Stimulated activated CD4-positive, alpha-beta T cell treated with anti-CD3 and anti-CD28 coated beads, Interleukin-15, amount 100 ng/mL, for 48 hours (primary cell): ENCODE results near the gene TTC36.
"Not testable (repeated sequence)": the region's sequence is repeated elsewhere in the genome, so short reads cannot be mapped to it uniquely, and the experiment has no call there.

ENCODE experiments used
- DNase-seq, 2 donors: peaks; one replicate each; pipeline ENCODE4 v3.0.0-alpha.2; 2020; ENCODE audit warnings: low read depth in 2 of 2

Gene TTC36

DNA sequence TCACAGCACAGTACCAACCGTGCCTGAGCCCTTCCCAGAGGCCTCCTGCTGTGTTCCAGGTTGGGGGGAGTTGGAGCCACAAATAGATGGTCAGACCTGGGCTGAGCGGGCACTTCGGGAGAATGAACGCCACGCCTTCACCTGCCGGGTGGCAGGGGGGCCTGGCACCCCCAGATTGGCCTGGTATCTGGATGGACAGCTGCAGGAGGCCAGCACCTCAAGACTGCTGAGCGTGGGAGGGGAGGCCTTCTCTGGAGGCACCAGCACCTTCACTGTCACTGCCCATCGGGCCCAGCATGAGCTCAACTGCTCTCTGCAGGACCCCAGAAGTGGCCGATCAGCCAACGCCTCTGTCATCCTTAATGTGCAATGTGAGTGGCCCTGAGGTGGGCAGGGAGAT is 4.8 kb downstream of the TTC36 start:
- no peak for DNase-seq

DNA sequence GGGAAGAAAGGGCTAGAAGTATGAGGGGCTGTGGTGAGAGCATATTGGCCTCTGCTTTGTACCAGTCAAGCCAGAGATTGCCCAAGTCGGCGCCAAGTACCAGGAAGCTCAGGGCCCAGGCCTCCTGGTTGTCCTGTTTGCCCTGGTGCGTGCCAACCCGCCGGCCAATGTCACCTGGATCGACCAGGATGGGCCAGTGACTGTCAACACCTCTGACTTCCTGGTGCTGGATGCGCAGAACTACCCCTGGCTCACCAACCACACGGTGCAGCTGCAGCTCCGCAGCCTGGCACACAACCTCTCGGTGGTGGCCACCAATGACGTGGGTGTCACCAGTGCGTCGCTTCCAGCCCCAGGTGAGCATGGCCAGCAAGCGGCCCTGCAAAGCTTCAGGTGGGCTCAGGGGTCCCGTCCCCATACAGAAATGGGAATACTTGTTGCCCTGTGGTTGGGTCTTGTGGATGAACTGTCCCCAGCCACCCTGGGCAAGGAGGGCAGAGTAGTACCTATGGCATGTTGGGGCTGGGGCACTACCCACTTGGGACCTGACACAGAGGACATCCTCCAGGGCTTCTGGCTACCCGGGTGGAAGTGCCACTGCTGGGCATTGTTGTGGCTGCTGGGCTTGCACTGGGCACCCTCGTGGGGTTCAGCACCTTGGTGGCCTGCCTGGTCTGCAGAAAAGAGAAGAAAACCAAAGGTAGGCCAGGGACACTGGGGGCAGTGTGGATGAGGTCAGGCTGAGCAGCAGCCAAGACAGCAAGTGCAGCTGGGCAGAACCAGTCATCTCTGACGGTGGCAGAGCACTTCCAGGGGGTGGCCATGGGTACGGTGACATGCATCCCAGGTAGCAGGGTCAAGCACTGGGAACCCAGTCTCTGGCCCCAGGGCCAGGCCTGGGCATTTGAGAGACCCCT is 5.8 kb downstream of the TTC36 start:
- no peak for DNase-seq

DNA sequence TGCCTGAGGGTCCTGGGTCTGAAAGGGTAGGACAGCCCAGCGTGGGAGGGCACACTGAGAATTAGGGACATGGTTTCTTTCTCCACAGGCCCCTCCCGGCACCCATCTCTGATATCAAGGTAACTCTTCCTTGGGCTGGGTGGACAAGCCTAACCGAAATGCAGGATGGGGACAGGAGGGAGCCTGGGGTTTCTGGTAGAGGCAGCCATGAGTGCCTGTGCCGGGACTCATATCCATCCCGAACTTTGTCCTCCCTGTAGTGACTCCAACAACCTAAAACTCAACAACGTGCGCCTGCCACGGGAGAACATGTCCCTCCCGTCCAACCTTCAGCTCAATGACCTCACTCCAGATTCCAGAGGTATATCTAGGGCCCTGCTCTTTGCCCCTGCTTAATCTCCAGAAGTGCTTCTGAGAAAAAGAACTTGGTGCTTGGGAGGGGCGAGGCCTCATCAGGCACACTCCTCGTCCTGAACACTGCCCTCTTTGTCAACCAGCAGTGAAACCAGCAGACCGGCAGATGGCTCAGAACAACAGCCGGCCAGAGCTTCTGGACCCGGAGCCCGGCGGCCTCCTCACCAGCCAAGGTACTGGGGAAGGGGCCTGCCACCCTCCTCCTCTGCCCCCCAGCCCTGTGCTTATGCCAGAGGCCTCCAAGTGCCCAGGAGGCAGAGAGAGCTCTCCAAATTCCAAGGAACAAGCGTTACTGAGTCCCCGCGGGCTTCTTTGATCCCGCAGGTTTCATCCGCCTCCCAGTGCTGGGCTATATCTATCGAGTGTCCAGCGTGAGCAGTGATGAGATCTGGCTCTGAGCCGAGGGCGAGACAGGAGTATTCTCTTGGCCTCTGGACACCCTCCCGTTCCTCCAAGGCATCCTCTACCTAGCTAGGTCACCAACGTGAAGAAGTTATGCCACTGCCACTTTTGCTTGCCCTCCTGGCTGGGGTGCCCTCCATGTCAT is 6.8 kb downstream of the TTC36 start:
- DNase-seq: no peak

DNA sequence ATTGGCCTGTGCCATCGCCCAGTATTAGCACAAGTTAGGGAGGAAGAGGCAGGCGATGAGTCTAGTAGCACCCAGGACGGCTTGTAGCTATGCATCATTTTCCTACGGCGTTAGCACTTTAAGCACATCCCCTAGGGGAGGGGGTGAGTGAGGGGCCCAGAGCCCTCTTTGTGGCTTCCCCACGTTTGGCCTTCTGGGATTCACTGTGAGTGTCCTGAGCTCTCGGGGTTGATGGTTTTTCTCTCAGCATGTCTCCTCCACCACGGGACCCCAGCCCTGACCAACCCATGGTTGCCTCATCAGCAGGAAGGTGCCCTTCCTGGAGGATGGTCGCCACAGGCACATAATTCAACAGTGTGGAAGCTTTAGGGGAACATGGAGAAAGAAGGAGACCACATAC is 8.0 kb downstream of the TTC36 start:
- DNase-seq: no peak

DNA sequence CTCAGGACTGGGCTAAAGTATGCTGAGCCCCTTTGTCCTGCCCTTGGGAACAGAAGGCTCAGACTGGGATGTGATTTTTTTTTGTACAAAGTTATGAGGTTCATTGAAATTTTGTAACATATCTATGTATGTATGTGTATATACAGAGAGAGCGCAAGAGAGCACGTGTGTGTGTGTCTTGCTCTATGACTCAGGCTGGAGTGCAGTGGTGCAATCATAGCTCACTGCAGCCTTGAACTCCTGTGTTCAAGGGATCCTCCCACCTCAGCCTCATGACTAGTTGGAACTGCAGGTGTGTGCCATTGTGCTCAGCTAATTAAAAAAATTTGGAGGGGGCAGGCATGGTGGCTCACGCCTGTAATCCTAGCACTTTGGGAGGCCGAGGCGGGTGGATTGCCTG is 9.5 kb downstream of the TTC36 start:
- no peak for DNase-seq

DNA sequence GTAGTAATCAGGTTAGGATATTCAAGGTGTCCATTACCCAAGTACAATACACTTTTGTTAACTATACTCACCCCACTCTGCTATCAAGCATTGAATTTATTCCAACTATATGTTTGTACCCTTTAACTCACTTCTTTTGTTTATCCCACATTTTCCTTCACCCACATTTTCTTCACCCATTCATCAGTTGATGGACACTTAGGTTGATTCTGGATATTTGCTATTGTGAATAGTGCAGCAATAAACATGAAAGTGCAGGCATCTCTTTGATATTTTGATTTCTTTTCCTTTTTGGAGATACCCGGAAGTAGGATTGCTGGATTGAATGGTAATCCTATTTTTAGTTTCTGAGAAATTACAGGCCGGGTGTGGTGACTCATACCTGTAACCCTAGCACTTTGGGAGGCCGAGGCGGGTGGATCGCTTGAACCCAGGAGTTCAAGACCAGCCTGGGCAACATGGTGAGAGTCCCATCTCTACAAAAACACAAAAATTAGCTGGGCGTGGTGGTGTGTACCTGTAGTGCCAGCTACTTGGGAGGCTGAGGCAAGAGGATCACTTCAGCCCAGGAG is 10.2 kb downstream of the TTC36 start:
- DNase-seq: no peak

DNA sequence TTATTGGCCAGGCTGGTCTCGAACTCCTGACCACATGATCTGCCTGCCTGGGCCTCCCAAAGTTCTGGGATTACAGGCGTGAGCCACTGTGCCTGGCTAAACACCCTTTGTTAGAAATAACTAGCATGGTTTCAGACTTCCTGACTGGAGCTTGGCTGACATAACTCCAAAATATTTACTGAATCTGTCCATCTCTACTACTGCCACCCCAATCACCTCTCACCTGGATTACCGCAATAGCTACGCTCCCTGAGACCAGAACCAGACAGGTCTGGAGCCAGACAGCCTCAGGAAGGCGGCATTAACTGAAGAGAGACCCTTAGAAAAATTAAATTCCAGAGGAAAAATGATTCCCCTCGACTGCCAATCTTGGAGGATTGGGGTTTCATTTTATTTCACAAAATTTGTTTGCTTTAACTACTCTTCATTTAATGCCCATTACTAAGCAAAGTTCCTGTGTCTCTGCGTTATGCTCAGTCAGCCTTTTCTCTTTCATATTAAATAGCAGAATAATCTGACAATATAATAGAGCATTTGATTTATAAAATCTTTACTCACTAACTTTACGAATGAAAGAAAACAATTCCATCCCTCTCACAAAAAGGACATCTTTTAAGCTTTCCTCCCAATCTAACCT is 16.9 kb downstream of the TTC36 start:
- DNase-seq: no peak

DNA sequence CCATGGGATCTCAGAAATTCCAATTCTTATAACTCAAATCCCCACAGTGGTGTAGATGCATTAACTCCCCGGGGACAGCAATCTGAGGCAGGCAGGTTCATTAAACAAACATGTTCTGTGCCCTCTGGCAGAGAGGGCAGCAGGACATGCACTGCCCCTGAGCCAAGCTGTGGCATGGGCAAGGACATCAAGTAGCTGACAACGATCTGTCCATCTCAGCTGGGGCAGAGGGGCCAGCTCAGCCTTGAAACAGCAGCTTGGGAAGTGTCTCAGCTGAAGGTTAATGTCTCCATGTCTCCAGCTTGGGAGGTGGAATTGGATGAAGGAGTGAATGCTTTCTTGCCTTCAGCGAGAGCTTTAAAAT is 17.4 kb downstream of the TTC36 start:
- no peak for DNase-seq

DNA sequence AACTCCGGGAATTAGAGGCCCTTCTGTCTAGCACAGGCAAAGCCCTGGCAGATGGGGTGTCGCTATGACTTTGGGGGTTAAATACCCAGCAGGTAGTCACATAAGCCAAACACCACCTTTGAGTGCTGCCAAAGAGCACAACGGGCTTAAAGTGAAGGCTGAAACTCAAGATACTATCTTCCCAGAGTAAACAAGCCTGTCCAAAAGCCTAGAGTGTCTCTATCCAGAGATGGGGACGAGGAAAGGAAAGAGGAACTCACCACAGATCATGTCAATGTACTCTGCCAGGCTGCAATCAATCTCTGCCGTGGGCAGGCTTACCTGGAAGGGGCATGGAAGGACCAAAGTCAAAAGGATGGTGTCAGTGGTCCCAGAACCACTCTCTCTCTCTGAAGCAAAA is 18.3 kb downstream of the TTC36 start:
- DNase-seq: no peak

DNA sequence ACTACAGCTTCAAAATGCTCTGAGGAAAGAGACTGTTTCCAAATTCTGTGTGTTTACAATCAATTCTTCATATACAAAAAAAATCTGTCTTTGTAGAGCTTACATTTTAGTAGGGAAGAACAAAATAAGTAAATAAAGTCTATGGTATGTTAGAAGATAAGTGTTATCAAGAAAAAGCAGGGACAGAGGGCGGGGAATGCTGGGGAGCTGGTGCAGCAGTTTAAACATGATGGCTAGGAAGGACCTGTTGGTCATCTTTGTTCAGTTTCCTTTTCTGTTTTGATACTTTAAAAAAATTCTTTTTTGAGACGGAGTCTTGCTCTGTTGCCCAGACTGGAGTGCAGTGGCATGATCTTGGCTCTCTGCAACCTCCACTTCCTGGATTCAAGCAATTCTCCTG is 19.9 kb downstream of the TTC36 start:
- no peak for DNase-seq

DNA sequence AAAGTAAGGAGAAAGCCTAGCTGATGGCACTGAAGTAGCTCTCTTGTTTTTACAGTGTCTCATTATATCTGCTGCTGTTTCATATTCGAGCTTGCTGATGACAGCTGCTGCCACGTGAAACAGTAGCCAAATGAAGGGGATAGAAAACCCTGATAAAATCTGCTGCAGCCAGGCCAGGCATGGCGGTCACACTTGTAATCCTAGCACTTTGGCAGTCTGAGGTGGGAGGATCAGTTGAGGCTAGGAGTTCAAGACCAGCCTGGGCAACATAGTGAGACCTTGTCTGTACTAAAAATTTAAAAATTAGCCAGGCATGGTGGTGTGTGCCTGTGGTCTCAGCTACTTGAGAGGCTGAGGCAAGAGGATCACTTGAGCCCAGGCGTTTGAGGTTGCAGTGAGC is 25.1 kb downstream of the TTC36 start:
- no peak for DNase-seq

DNA sequence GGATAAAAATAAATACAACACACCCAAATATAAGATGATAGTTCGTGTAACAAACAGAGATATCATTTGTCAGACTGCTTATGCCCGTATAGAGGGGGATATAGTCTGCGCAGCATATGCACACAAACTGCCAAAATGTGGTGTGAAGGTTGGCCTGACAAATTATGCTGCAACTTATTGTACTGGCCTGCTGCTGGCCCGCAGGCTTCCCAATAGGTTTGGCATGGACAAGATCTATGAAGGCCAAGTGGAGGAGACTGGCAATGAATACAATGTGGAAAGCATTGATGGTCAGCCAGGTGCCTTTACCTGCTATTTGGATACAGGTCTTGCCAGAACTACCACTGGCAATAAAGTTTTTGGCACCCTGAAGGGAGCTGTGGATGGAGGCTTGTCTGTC is 33.5 kb downstream of the TTC36 start:
- no peak for DNase-seq

DNA sequence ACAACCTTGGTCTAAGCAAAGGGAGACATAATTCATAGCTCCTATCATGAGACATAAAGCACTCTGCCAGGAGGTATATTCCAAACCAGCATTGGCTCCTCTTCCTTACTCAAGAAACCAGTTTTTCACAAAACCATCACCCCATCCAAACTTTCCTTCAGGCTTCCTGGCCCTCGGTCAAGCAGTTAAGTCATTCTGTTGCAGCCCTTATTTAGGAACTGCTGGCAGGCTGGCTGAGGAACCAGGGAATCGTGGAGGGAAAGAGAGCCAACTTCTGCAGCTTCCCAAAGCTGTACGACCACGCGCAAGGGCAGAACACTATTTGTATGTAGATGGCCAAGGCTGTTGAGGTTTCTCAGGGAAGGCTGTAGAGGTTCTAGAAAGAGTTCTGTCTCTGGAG is 37.8 kb downstream of the TTC36 start:
- no peak for DNase-seq

DNA sequence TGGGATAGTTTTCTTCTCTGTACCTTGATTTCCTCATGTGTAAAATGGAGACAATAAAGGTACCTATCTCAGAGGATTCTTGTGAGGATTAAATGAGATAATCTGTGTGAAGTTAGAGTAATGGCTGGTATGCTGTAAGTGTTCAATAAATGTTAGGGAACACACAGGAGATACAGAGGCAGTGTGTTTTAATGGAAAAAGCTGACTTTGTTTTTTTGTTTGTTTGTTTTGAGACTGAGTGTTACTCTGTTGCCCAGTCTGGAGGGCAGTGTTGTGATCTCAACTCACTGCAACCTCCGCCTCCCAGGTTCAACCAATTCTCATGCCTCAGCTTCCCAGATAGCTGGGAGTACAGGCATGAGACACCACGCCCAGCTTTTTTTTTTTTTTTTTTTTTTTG is 42.4 kb downstream of the TTC36 start:
- no peak for DNase-seq

DNA sequence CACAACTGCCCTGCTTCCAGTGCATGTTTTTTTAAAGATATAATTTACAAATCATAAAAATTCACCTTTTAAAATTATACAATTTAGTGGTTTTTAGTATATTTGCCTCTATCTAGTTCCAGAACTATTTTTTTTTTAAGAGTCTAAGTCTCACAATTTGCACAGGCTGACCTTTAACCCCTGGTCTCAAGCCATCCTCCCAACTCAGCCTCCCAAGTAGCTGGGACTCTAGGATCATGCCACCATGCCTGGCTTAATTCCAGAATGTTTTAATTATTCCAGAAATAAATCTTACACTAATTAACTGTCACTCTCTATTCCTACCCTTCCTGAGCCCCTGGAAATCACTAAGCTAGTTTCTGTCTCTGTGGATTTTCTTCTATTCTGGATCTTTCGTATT is 43.5 kb downstream of the TTC36 start:
- no peak for DNase-seq

DNA sequence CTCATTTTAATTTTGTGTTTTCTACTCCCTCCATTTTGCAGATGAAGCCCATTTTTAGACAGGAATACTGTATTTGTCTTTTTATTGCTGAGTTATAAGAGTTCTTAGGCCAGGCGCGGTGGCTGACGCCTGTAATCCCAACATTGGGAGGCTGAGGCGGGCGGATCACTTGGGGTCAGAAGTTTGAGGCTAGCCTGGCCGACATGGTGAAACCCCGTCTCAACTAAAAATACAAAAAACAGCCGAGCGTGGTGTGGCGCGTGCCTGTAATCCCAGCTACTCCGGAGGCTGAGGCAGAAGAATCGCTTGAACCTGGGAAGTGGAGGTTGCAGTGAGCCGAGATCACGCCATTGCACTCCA is 44.4 kb downstream of the TTC36 start:
- DNase-seq: not testable (repeated sequence)

DNA sequence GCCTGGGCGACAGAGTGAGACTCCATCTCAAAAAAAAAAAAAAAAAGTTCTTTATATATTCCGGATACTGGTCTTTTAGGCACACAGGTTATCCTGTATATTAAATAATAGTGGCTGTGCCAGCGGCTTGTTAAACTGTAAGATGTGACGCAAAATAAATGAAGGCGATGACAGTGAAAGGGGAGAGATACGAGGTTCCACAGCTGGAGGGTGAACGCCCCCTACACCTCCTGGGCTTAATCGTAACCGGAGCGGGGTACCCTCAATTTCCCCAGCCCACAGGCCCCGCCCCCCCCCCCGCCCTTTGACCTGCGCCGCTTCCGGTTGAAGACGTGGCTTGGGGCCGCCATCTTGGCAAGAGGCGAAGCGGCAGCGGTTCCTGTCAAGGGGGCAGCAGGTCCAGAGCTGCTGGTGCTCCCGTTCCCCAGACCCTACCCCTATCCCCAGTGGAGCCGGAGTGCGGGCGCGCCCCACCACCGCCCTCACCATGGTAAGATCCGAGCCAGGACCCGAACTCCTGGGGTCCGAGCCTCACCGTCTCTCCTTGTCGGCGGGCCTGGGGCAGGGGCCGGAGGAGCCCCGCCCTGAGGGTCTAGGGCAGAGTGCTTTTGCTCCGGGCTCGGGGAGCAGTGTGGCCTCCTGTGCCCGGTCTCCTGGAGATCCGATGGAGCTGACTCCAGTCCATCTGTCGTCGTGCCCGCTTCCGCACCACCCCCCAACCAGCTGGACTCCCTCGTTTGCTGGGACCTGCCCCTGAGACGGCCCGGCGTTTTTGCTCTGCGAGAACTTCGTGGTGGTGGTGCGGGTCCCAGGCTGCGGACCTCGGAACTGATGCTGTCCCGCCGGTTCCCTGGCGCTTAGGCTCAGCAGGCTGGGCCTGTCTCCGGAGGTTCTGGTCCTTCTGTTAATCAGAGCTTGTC is 45.0 kb downstream of the TTC36 start, which contains the start of gene ARCN1:
ARCN1 (plus strand) TSS at position 349 of the 920 bp plus-strand sequence; CDS start at position 488, 139 bp downstream.
- peak; percentile 59 to 60 for DNase-seq

DNA sequence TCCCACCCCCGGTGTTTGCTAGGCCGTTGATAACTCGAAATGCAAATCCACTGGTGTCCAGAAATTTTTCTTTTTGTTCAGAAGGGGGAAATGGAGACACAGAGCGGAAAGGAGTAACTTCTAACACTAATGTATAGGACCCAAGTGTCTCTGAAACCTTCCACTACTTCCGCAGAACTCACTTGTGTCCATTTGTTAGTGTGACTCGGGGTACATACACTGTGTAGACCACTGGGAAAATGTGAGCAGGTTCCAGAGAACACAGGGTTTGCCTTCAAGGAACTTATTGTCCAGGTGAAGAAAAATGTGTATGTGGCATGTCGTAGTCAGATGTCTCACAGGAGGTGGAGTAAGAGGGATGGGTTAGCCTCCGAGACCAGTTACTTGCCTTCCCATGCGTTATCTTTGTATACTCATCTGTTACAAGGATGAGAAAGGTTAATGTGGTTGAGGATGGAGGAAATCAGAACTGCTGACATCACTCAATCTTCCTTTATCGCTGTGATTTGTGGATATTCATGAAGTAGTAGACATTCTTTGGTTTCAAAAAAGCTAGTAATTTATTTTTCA is 45.8 kb downstream of the TTC36 start:
- peak in 1 of 2 donors; percentile 11 for DNase-seq

DNA sequence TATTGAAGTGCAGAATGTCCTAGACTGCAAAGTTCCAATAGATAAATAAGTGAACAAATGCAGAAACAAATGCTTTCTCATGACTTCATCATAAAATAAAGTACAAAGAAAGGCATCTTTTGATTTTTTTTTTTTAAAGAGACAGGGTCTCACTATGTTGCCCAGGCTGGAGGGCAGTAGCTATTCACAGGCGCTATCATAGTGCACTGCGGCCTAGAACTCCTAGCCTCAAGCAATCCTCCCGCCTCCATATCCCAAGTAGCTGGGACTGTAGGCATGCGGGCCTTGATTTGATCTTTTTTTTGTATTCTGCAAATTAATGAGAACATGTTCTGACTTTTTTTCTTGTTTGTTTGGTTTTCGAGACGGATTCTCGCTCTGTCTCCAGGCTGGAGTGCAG is 47.4 kb downstream of the TTC36 start:
- no peak for DNase-seq

DNA sequence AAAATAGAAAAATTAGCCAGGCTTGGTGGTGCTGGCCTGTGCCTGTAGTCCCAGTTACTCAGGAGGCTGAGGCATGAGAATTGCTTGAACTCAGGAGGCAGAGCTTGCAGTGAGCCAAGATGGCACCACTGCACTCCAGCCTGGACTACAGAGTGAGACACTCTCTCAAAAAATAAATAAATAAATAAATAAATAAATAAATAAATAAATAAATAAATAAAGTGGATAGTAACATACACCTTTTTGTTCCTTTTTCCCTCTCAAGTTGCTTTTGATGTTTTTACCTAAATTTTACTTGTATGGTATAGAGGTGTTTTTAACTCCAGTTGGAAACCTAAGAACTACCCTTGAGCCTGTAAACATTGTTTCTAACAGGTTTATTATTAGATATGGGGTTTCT is 50.7 kb downstream of the TTC36 start:
- DNase-seq: not testable (repeated sequence)
